ENCODE measurements around the gene WNT7A. TPM values are rescaled to one million over a fixed set of nuclear protein-coding genes. Genes with fewer than 3 reads are reported as not detected.

WNT7A gene
- total RNA-seq, 2 donors from 2014 or later, result 0.13 TPM; not detected in 1

DNA sequence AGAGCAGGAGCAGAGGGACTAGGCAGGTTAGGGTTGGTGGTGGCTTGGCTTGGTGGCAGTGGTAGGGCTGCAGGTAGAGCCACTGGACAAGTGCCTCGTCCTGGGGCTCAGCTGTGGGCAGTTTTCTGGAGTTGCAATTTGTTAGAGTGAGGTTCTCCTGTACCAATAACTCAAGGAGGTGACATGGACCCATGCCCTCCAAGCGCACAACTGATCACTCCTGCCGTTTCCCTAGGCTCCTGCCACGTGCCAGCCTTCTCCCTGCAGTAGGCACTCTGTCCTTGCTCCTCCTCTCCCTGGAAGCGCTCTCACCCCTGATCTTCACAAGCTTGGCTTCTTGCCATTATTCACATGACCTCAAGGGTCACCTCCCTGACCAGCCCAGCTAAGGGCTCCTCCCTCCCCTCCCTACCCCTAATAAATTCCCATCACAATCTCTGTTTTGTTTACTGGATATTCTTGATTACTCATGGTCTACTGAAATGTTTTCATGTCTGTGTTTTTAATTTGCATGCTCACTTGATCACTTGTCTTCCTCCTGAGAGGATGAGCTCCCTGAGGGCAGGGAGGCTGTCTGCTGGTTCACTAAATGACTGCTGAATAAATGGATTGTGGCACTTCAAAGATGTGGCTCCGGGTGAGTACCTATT, 3.3 kb downstream of the WNT7A start:
- H3K36me3 Mint-ChIP-seq (ENCODE audit: low read depth), result no peaks in the 10 kb centered on the region
- peaks cover 86% of the 10 kb centered on the region for H3K27me3 ChIP-seq (ENCODE audit: control insufficient read depth, insufficient read depth, low read length, poor library complexity, severe bottlenecking)
- H3K4me1 ChIP-seq (ENCODE audit: control insufficient read depth, insufficient read depth, low read length), result no peaks in the 10 kb centered on the region
- H3K27me3 Mint-ChIP-seq (ENCODE audit: insufficient read depth), result peaks cover 90% of the 10 kb centered on the region
- 85 to 87% methylated on average over 4 to 6 of the region's 6 CpGs for WGBS, 2 experiments (ENCODE audit: insufficient coverage in 1 of 2, insufficient read length in 1 of 2)
- no peak overlapping the region for H3K27ac ChIP-seq (ENCODE audit: low read depth, low read length)
- H3K9me3 Mint-ChIP-seq, result peaks cover 3% of the 10 kb centered on the region
- H3K36me3 ChIP-seq (ENCODE audit: control insufficient read depth, insufficient read depth, low read length), result no peaks in the 10 kb centered on the region
- H3K4me3 Mint-ChIP-seq, result no peak overlapping the region
- no peak overlapping the region for H3K4me3 ChIP-seq (ENCODE audit: low read length)
- no peak for DNase-seq
- no peak overlapping the region for H3K27ac Mint-ChIP-seq
- no peaks in the 10 kb centered on the region for H3K9me3 ChIP-seq (ENCODE audit: control insufficient read depth, low read length)
- peaks cover 2% of the 10 kb centered on the region for H3K4me1 Mint-ChIP-seq
- TF ChIP-seq, protein P1, sequence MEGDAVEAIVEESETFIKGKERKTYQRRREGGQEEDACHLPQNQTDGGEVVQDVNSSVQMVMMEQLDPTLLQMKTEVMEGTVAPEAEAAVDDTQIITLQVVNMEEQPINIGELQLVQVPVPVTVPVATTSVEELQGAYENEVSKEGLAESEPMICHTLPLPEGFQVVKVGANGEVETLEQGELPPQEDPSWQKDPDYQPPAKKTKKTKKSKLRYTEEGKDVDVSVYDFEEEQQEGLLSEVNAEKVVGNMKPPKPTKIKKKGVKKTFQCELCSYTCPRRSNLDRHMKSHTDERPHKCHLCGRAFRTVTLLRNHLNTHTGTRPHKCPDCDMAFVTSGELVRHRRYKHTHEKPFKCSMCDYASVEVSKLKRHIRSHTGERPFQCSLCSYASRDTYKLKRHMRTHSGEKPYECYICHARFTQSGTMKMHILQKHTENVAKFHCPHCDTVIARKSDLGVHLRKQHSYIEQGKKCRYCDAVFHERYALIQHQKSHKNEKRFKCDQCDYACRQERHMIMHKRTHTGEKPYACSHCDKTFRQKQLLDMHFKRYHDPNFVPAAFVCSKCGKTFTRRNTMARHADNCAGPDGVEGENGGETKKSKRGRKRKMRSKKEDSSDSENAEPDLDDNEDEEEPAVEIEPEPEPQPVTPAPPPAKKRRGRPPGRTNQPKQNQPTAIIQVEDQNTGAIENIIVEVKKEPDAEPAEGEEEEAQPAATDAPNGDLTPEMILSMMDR (conservative IDR thresholded peaks at IDR 0.05), result no peak
- no peak overlapping the region for H3K9ac ChIP-seq (ENCODE audit: extremely low read depth, low read length, poor library complexity, severe bottlenecking)

DNA sequence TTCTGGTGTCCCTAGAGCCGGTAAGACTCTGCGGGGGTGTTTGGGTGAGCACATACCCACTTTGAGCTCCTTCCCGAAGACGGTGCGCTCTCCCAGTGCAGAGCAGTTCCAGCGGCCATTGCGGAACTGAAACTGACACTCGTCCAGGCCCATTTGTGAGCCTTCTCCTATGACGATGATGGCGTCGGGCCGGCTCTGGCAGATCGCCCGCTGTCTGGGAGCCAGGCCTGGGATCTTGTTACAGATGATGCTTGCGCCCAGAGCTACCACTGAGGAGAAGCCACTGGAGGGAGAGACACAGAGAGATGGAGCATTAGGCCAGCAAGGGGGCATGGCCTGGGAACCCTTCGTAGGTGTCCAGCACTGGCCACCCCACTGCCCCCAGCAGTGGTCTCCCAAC, 5.0 kb downstream of the WNT7A start:
- Histone ChIP-seq H3K27me3 (ENCODE audit: control insufficient read depth, insufficient read depth, low read length, poor library complexity, severe bottlenecking) (peaks cover 70% of the 10 kb centered on the region), H3K4me1 (ENCODE audit: control insufficient read depth, insufficient read depth, low read length) (no peaks in the 10 kb centered on the region), H3K27ac (ENCODE audit: low read depth, low read length) (no peak overlapping the region), H3K36me3 (ENCODE audit: control insufficient read depth, insufficient read depth, low read length) (no peaks in the 10 kb centered on the region), H3K9ac (ENCODE audit: extremely low read depth, low read length, poor library complexity, severe bottlenecking) (no peak overlapping the region), H3K4me3 (ENCODE audit: low read length) (no peak overlapping the region), H3K9me3 (ENCODE audit: control insufficient read depth, low read length) (no peaks in the 10 kb centered on the region)
- peaks cover 82% of the 10 kb centered on the region for H3K27me3 Mint-ChIP-seq (ENCODE audit: insufficient read depth)
- peaks cover 3% of the 10 kb centered on the region for H3K9me3 Mint-ChIP-seq
- no peaks in the 10 kb centered on the region for H3K36me3 Mint-ChIP-seq (ENCODE audit: low read depth)
- H3K4me3 Mint-ChIP-seq, result no peak overlapping the region
- peaks cover 2% of the 10 kb centered on the region for H3K4me1 Mint-ChIP-seq
- TF ChIP-seq, protein P1 (conservative IDR thresholded peaks at IDR 0.05), result no peak
- WGBS, 2 experiments (ENCODE audit: insufficient coverage in 1 of 2, insufficient read length in 1 of 2), result 87 to 88% methylated on average over 15 to 16 of the region's 16 CpGs
- H3K27ac Mint-ChIP-seq, result no peak overlapping the region
- no peak for DNase-seq

DNA sequence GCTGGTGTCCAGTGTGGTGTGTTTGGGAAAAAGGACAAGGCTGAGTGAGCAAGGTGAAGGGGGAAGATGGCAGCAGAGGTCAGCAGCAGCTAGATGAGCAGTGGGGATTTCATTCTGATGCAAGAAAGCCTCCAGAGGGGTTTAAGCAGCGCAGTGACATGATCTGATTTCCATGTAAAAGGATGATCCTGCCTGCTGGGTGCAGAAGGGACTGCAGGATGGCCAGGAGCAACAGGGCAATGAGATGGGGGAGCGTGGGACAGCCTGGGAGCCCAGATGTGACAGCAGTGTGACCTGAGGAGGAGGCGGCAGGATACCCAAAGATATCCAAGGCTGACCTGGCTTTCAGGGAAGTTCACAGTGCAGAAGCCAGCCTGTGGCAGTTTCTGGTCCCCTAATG, 6.1 kb downstream of the WNT7A start:
- 40 to 47% methylated on average over 3 of the region's 3 CpGs for WGBS, 2 experiments (ENCODE audit: insufficient coverage in 1 of 2, insufficient read length in 1 of 2)
- peak; percentile 63 for DNase-seq
- no peaks in the 10 kb centered on the region for H3K9me3 ChIP-seq (ENCODE audit: control insufficient read depth, low read length)
- Mint-ChIP-seq H3K4me3 (no peak overlapping the region), H3K27ac (no peak overlapping the region), H3K4me1 (peaks cover 2% of the 10 kb centered on the region), H3K9me3 (peaks cover 3% of the 10 kb centered on the region), H3K27me3 (ENCODE audit: insufficient read depth) (peaks cover 84% of the 10 kb centered on the region), H3K36me3 (ENCODE audit: low read depth) (no peaks in the 10 kb centered on the region)
- no peak overlapping the region for H3K9ac ChIP-seq (ENCODE audit: extremely low read depth, low read length, poor library complexity, severe bottlenecking)
- H3K36me3 ChIP-seq (ENCODE audit: control insufficient read depth, insufficient read depth, low read length), result no peaks in the 10 kb centered on the region
- TF ChIP-seq, protein P1 (conservative IDR thresholded peaks at IDR 0.05), result peak; percentile 17
- no peak overlapping the region for H3K27ac ChIP-seq (ENCODE audit: low read depth, low read length)
- no peak overlapping the region for H3K4me3 ChIP-seq (ENCODE audit: low read length)
- H3K4me1 ChIP-seq (ENCODE audit: control insufficient read depth, insufficient read depth, low read length), result no peaks in the 10 kb centered on the region
- peaks cover 61% of the 10 kb centered on the region for H3K27me3 ChIP-seq (ENCODE audit: control insufficient read depth, insufficient read depth, low read length, poor library complexity, severe bottlenecking)
